H9 (cell line): ENCODE data around the gene COLEC12. TPM values are rescaled to one million over a fixed set of nuclear protein-coding genes. Genes with fewer than 3 reads are reported as not detected.

ENCODE experiments used
- DNase-seq: peaks from one replicate; pipeline ENCODE4 v3.0.0-alpha.2; 2017
- H2AFZ ChIP-seq: one replicate; pipeline ENCODE4 v1.6.1; 2013; ENCODE audit warnings: mild to moderate bottlenecking, low read length, control low read depth, moderate library complexity
- H2AK5ac ChIP-seq: 2 replicates; pipeline ENCODE4 v1.6.1; 2013; ENCODE audit warnings: low read length, control low read depth, mixed read lengths; ENCODE audit not compliant: insufficient read length
- H2BK120ac ChIP-seq: one replicate; pipeline ENCODE4 v1.6.1; 2013; ENCODE audit warnings: low read depth, mild to moderate bottlenecking, low read length, control low read depth, inconsistent platforms; ENCODE audit not compliant: poor library complexity, severe bottlenecking
- H2BK12ac ChIP-seq: 2 replicates; pipeline ENCODE4 v1.6.1; 2013; ENCODE audit warnings: low read length, control low read depth, mixed read lengths, low read depth; ENCODE audit not compliant: insufficient read length
- H2BK15ac ChIP-seq: 2 replicates; pipeline ENCODE4 v1.6.1; 2013; ENCODE audit warnings: low read depth, low read length, control low read depth
- H2BK20ac ChIP-seq: one replicate; pipeline ENCODE4 v1.6.1; 2013; ENCODE audit warnings: low read depth, mild to moderate bottlenecking, low read length, control low read depth, inconsistent platforms; ENCODE audit not compliant: poor library complexity, severe bottlenecking
- H2BK5ac ChIP-seq: 2 replicates; pipeline ENCODE4 v1.6.1; 2013; ENCODE audit warnings: low read length, control low read depth, mixed read lengths; ENCODE audit not compliant: insufficient read length
- H3K14ac ChIP-seq: 2 replicates; pipeline ENCODE4 v1.6.1; 2013; ENCODE audit warnings: low read length, control low read depth; ENCODE audit not compliant: insufficient read depth
- H3K18ac ChIP-seq: 2 replicates; pipeline ENCODE4 v1.6.1; 2013; ENCODE audit warnings: low read depth, mild to moderate bottlenecking, mixed read lengths, low read length, control low read depth; ENCODE audit not compliant: insufficient read length
- H3K23ac ChIP-seq: 2 replicates; pipeline ENCODE4 v1.6.1; 2013; ENCODE audit warnings: low read length, control low read depth, mixed read lengths, low read depth; ENCODE audit not compliant: insufficient read length
- H3K23me2 ChIP-seq: 2 replicates; pipeline ENCODE4 v1.6.1; 2013; ENCODE audit warnings: low read depth, mild to moderate bottlenecking, mixed read lengths, low read length, control low read depth; ENCODE audit not compliant: insufficient read length, poor library complexity, severe bottlenecking
- H3K27ac ChIP-seq: 2 replicates; pipeline ENCODE4 v1.5.1; 2013; ENCODE audit warnings: low read length, control low read depth, mixed read lengths, low read depth; ENCODE audit not compliant: insufficient read length
- H3K27me3 ChIP-seq: 2 replicates; pipeline ENCODE4 v1.6.1; 2013; ENCODE audit warnings: low read length, control low read depth, inconsistent platforms; ENCODE audit not compliant: insufficient read depth
- H3K4ac ChIP-seq: 2 replicates; pipeline ENCODE4 v1.6.1; 2013; ENCODE audit warnings: low read depth, mild to moderate bottlenecking, control low read depth, inconsistent platforms, low read length, moderate library complexity
- H3K4me1 ChIP-seq: 2 replicates; pipeline ENCODE4 v1.6.1; 2013; ENCODE audit warnings: low read length, control low read depth, inconsistent platforms; ENCODE audit not compliant: insufficient read depth
- H3K4me2 ChIP-seq: 2 replicates; pipeline ENCODE4 v1.6.1; 2013; ENCODE audit warnings: low read length, control low read depth, mixed read lengths; ENCODE audit not compliant: insufficient read length, insufficient read depth
- H3K56ac ChIP-seq: 2 replicates; pipeline ENCODE4 v1.6.1; 2013; ENCODE audit warnings: low read depth, mild to moderate bottlenecking, mixed read lengths, low read length, control low read depth; ENCODE audit not compliant: insufficient read length
- H3K79me1 ChIP-seq: 2 replicates; pipeline ENCODE4 v1.6.1; 2013; ENCODE audit warnings: low read depth, mild to moderate bottlenecking, moderate library complexity, low read length, control low read depth, inconsistent platforms; ENCODE audit not compliant: insufficient read depth, poor library complexity, severe bottlenecking
- H3K79me2 ChIP-seq: 2 replicates; pipeline ENCODE4 v1.6.1; 2013; ENCODE audit warnings: low read length, control low read depth, inconsistent platforms; ENCODE audit not compliant: insufficient read depth
- H3K9ac ChIP-seq: 2 replicates; pipeline ENCODE4 v1.6.1; 2013; ENCODE audit warnings: low read length, control low read depth, mixed read lengths; ENCODE audit not compliant: insufficient read length; ENCODE audit errors: extremely low read depth
- H3K9me3 ChIP-seq: one replicate; pipeline ENCODE4 v1.6.1; 2013; ENCODE audit warnings: low read depth, low read length, inconsistent platforms; ENCODE audit not compliant: control insufficient read depth
- H3T11ph ChIP-seq: one replicate; pipeline ENCODE4 v1.6.1; 2013; ENCODE audit warnings: mild to moderate bottlenecking, low read length, control low read depth, inconsistent platforms
- H4K20me1 ChIP-seq: one replicate; pipeline ENCODE4 v1.6.1; 2013; ENCODE audit not compliant: control insufficient read depth, insufficient read length, insufficient read depth
- H4K5ac ChIP-seq: 2 replicates; pipeline ENCODE4 v1.6.1; 2013; ENCODE audit warnings: low read depth, mild to moderate bottlenecking, mixed read lengths, low read length, control low read depth; ENCODE audit not compliant: insufficient read length
- H4K8ac ChIP-seq: replicated peaks from 2 replicates; pipeline ENCODE4 v1.6.1; 2013; ENCODE audit warnings: low read length, control low read depth, mixed read lengths, low read depth; ENCODE audit not compliant: insufficient read length
- H4K91ac ChIP-seq: 2 replicates; pipeline ENCODE4 v1.6.1; 2013; ENCODE audit warnings: low read depth, mild to moderate bottlenecking, moderate library complexity, mixed read lengths, low read length, control low read depth; ENCODE audit not compliant: insufficient read length
- H3K27ac Mint-ChIP-seq, 3 experiments: 2 replicates in 2 of 3; 3 replicates in 1 of 3; pipeline ENCODE4 v1.8.0; 2020 to 2021; ENCODE audit warnings: mixed read lengths in 3 of 3, mild to moderate bottlenecking in 1 of 3, moderate library complexity in 1 of 3
- H3K27me3 Mint-ChIP-seq: 2 replicates; pipeline ENCODE4 v1.8.0; 2021; ENCODE audit warnings: low read depth, mild to moderate bottlenecking, moderate library complexity, mixed read lengths
- H3K36me3 Mint-ChIP-seq, 3 experiments: 2 replicates in 2 of 3; 3 replicates in 1 of 3; pipeline ENCODE4 v1.8.0; 2020 to 2021; ENCODE audit warnings: low read depth in 3 of 3, mixed read lengths in 3 of 3; ENCODE audit not compliant: insufficient read depth in 1 of 3
- H3K4me1 Mint-ChIP-seq, 2 experiments: 2 replicates each; pipeline ENCODE4 v1.8.0; 2020; ENCODE audit warnings: mixed read lengths in 2 of 2
- H3K4me3 Mint-ChIP-seq, 2 experiments: 2 replicates in 1 of 2; 3 replicates in 1 of 2; pipeline ENCODE4 v1.8.0; 2020 to 2021; ENCODE audit warnings: mild to moderate bottlenecking in 2 of 2, mixed read lengths in 2 of 2, moderate library complexity in 1 of 2
- H3K9me3 Mint-ChIP-seq, 2 experiments: 2 replicates in 1 of 2; 3 replicates in 1 of 2; pipeline ENCODE4 v1.8.0; 2020; ENCODE audit warnings: mild to moderate bottlenecking in 2 of 2, mixed read lengths in 2 of 2, moderate library complexity in 1 of 2
- WGBS: extraction: QIAGEN DNeasy Blood & Tissue Kit; methylation state at CpG from one replicate; pipeline ENCODE4 v1.1.7; 2013; ENCODE audit warnings: missing lambda C conversion rate, low lambda C conversion rate, mixed read lengths; ENCODE audit not compliant: insufficient read length; ENCODE audit errors: extremely low coverage; 5-methylcytosine and 5-hydroxymethylcytosine counted together
- total RNA-seq: library from RNA; stranded (reverse); gene quantifications from 2 replicates; pipeline ENCODE4 v1.2.1, GENCODE V29; 2021
- TF ChIP-seq, protein P1 (sequence below): fragments of 200-600 bp; sonication (generic); conservative IDR thresholded peaks from 3 replicates; pipeline ENCODE4 v1.8.0; 2021; ENCODE audit warnings: antibody characterized with exemption, mild to moderate bottlenecking

The COLEC12 gene
- total RNA-seq, 1 experiment from 2014 or later: 0.70 TPM

DNA sequence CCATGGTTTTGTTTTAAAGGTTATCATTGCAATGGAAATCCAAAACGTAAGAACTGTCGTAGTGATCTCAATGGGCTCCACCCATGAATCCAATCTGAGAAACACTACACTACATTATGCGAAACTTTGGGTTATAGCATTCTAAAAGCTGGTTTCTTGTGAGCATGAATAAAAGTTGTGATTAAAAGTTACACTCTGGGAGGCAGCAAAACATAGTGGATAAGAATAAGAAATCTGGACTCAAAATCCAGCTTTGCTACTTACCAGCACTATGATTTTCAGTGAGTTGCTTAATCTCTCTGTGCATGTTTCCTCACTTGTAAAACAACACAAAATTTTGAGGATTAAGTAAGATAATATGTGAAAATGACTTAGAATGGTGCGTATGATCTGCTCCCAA is 207.0 kb downstream of the COLEC12 start:
- H3K79me1 ChIP-seq: no peaks in the 10 kb centered on the region
- TF ChIP-seq, protein P1, sequence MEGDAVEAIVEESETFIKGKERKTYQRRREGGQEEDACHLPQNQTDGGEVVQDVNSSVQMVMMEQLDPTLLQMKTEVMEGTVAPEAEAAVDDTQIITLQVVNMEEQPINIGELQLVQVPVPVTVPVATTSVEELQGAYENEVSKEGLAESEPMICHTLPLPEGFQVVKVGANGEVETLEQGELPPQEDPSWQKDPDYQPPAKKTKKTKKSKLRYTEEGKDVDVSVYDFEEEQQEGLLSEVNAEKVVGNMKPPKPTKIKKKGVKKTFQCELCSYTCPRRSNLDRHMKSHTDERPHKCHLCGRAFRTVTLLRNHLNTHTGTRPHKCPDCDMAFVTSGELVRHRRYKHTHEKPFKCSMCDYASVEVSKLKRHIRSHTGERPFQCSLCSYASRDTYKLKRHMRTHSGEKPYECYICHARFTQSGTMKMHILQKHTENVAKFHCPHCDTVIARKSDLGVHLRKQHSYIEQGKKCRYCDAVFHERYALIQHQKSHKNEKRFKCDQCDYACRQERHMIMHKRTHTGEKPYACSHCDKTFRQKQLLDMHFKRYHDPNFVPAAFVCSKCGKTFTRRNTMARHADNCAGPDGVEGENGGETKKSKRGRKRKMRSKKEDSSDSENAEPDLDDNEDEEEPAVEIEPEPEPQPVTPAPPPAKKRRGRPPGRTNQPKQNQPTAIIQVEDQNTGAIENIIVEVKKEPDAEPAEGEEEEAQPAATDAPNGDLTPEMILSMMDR: no peak
- H3T11ph ChIP-seq: no peak overlapping the region
- H3K23me2 ChIP-seq: no peaks in the 10 kb centered on the region
- no peak overlapping the region for H2AFZ ChIP-seq
- H3K14ac ChIP-seq: no peak overlapping the region
- no peak overlapping the region for H2AK5ac ChIP-seq
- no peaks in the 10 kb centered on the region for H3K27me3 ChIP-seq
- no CpG with 5 or more reads among the region's 4 CpGs for WGBS
- H3K79me2 ChIP-seq: no peaks in the 10 kb centered on the region
- no peak overlapping the region for H4K8ac ChIP-seq
- H4K5ac ChIP-seq: no peak overlapping the region
- H4K20me1 ChIP-seq: no peaks in the 10 kb centered on the region
- no peak overlapping the region for H3K56ac ChIP-seq
- no peaks in the 10 kb centered on the region; a peak in 1 of 7 replicates for H3K36me3 Mint-ChIP-seq
- no peak overlapping the region for H3K23ac ChIP-seq
- H3K27me3 Mint-ChIP-seq: peaks cover 2% of the 10 kb centered on the region; the same call in 1 of the 2 replicates
- no peak overlapping the region for H3K27ac Mint-ChIP-seq
- no peak overlapping the region for H4K91ac ChIP-seq
- no peak overlapping the region for H2BK12ac ChIP-seq
- no peak overlapping the region for H2BK5ac ChIP-seq
- H3K4ac ChIP-seq: no peak overlapping the region
- no peaks in the 10 kb centered on the region; the same call in 1 of the 2 replicates for H3K4me1 ChIP-seq
- H3K9ac ChIP-seq: no peak overlapping the region
- H3K27ac ChIP-seq: no peak overlapping the region
- H2BK20ac ChIP-seq: no peak overlapping the region
- no peak overlapping the region for H3K4me3 Mint-ChIP-seq
- H2BK15ac ChIP-seq: no peak overlapping the region
- H3K9me3 Mint-ChIP-seq: no peaks in the 10 kb centered on the region
- no peaks in the 10 kb centered on the region for H3K9me3 ChIP-seq
- 0 out of 4 replicates have a peak, but pooled peaks cover 0 to 2% of the 10 kb centered on the region in 2 experiments for H3K4me1 Mint-ChIP-seq
- no peak overlapping the region for H3K4me2 ChIP-seq
- DNase-seq: no peak
- H2BK120ac ChIP-seq: no peak overlapping the region
- H3K18ac ChIP-seq: no peak overlapping the region
